GM21529 (cell line): Measurements from ENCODE around the gene WFIKKN1.

Experiments
- ATAC-seq: cut with Tn5 transposase; IDR thresholded peaks from one replicate; pipeline ENCODE4 v1.9.1; 2021; ENCODE audit not compliant: unreplicated experiment

Gene WFIKKN1

DNA sequence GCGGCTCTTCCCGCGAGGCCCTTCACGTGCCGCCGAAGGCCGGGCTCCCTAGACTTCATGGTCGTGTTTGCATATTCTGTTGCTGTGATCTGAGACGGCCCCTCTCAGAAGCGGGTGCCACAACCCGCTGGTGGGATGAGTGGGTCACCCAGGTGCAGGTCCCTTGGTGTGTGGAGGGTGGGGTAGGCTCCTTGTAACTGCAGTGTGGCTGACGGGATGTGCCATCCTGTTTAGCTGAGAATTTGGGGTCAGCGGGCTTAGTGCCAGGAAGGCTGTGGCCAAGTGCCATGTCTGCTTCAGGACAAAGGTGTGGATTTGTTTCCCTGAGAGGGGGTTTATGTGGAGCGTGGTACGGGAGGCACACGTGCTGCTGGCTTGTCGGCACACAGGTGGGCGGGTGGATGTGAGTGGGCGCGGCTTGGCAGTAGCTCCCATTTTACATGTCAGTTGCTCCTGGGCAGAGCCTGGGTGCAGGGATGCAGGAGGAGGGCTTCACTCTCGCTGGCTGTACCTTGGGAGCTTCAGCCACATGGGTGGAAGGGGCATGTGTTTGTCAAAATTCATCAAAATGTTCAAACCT lies 9.2 kb upstream of the WFIKKN1 start:
- no peak for ATAC-seq

DNA sequence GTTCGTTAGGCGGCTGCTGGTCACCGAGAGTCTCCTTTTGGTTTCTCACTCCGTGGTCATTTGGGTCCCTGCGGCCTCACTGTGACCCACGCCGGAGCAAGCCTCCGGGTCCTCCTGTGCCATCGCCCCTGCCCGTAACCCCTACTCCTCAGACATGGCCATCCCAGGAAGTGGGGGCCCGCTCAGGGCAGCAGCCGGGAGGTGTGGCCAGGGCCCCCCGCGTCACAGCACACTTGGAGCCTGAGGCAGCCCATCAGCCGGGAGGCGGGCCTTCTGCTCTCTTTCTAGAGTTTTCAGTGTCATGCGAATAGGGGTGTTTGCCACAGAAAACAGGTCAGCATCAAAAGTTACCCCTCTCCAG lies 7.9 kb upstream of the WFIKKN1 start:
- no peak for ATAC-seq

DNA sequence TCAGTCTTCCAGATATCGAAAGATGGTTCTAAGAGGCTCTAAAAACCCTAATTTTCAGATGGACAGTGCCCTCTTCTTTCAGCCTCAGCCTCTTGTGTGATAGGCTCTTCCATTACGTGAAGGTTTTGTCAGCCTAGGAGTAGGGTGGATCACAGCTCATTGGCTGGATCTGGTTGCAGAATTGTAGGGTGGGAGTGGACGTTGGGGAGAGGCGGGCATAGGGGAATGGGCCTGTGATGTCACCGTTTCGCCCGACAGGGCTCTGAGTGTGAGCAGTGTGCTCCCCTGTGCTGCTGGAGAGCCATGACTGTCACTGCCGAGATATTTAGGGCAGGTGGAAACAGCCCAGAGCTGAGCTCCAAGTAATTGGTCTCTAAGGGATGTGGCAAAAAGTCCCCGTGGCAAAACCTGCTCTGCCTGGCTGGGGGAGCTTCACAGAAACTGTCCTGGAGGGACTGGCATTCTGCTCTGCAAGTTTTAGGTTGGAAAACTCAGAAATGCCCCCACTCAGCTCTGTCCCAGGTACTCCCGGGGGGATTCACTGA lies 6.2 kb upstream of the WFIKKN1 start:
- ATAC-seq = no peak

DNA sequence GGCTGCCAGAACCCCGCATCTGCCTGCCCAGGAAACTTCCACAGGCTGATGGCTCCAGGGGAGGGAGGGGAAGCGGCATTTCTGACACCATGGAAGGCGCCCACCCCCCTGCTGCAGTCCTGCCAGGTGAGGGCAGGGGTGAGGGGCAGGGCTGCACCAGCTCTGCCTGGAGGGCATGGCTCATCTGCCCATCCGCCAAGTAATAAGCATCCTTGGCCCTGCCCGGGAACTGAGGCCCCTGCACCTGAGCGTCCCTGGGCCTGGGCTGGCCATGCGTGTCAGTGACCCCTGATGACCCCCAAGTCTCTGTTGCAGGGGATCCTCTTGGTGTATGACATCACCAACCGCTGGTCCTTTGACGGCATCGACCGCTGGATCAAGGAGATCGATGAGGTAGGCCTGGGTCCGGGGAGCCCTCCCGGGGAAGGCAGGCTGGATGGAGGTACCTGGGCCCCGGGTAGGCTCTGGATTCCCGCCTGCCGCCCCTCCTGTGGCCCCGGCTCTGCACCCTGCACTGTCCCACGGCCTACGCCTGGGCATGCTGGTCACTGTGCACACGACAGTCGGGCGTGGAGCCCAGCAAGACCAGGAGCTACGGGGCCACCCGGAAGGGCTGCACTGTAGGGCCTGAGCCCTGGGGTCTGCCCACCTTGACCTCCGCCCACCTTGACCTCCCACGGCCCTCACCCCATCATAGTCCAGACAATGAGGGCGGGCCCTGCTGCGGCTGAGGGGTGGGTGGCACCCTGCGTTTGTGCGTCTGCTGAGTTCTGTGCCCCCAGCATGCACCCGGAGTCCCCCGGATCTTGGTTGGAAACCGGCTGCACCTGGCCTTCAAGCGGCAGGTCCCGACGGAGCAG lies 5.4 kb upstream of the WFIKKN1 start:
- no peak for ATAC-seq

DNA sequence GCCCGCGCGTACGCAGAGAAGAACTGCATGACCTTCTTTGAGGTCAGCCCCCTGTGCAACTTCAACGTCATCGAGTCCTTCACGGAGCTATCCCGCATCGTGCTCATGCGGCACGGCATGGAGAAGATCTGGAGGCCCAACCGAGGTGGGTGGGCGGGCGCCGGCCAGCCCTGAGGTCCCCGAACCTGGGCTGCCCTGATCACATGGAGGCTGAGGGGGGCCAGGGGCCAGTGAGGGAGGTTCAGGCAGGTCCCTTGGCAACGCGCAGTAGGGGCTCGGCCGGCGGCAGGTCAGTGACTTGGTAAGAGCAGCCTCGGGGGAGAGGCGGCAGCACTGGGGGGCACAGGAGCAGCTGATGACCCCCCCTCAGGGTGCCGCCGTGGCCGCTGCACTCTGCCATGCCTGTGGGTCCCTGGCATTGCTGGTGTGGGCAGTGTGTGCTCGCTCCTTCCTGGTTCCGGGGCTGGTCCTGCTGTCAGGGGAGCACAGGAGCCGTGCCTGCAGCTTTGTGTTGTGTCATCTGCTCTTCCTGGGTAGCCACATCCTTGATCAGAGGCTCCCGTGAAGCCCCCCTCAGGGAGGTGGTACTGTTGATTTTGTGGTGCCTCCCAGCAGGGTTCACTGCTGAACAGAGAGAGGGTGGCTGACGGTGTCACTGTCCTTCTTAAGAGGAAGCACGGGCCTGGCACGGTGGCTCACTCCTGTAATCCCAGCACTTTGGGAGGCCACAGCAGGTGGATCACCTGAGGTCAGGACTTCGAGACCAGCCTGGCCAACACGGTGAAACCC lies 4.6 kb upstream of the WFIKKN1 start:
- ATAC-seq = no peak

DNA sequence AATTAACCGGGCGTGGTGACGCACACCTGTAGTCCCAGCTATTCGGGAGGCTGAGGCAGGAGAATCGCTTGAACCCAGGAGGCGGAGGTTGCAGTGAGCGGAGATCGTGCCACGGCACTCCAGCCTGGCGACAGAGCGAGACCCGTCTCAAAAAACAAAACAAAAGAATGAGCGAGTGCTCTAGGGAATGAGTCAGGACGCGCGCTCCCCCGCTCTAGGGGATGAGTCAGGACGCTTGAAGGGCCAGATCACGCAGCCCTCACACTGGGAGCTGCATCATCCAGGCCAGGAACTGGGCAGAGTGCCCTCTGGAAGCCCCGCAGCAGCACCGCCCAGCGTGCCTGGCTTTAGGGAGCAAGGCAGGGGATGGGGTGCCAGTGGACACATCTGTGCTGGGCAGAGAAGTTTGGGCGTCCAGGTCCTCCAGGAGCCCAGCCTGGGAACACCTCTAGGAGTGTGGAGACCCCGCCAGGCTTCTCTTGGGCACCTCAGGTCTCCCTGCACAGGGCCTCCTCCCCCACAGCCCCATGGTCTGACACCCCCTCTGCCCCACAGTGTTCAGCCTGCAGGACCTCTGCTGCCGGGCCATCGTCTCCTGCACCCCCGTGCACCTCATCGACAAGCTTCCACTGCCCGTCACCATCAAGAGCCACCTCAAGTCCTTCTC lies 3.9 kb upstream of the WFIKKN1 start:
- no peak for ATAC-seq

DNA sequence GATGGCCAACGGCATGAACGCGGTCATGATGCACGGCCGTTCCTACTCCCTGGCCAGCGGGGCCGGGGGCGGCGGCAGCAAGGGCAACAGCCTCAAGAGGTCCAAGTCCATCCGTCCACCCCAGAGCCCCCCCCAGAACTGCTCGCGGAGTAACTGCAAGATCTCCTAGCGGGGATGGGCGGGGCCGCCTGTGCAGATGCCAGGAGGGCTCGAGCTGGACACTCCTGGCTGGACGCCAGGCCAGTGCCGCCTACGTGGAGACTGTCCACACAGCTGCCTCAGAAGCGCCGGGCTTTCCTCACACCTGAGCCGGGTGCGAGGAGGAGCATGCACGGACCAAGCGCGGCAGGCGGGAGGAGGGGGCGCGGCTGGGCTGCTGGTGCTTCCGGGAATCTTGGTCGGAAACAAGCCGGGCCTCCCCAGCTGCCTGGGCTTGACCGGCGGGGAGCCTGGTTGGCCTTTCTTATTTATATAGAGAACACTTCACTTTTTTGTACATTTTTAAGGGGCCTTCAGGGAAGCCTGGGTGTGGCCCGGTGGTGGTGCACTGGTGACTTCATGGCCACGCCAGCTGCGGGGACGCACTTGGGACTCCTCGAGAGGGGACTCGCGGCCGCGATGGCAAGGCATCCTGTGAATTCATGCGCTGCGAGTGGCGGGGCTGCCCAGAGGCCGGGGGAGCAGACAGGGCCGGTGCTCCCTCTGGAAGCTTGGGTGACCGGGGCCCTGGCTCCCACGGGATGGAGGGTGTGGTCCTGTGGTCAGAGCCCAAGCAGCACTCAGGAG lies 3.1 kb upstream of the WFIKKN1 start:
- ATAC-seq = no peak

DNA sequence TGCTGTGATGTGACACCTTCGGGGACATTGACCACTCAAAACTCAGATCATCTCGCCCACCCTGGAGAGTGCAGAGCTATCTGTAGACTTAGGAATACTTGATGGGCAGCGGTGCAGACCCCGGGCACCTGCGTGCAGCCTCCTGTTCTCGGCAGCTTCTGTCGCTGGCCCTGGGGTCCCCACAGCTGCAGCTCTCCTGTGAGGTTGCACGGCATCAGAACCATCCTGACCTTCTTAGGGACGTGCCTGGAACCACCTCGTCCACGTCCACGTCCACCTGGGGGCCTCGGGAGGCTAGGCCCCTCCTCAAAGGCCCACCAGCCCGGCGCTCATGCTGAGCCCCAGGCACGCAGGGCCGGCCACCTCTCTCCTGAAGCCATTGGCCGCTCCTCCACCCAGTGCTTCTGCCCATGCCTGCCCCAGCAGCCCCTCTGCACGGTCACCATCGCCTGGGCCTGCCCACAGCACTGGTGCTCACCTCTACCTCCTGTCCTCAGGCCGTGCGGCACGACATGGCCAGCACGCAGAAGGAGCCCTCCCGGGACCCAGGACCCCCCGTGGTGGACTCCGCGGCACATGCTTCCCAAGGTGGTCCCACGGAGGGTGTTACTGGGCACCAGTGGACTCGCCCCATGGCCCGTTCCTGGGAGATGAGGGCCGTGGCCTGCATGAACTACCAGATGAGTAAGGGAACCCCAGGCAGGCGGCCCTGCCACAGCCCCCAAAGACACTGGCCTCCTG lies 2.3 kb upstream of the WFIKKN1 start:
- no peak for ATAC-seq

DNA sequence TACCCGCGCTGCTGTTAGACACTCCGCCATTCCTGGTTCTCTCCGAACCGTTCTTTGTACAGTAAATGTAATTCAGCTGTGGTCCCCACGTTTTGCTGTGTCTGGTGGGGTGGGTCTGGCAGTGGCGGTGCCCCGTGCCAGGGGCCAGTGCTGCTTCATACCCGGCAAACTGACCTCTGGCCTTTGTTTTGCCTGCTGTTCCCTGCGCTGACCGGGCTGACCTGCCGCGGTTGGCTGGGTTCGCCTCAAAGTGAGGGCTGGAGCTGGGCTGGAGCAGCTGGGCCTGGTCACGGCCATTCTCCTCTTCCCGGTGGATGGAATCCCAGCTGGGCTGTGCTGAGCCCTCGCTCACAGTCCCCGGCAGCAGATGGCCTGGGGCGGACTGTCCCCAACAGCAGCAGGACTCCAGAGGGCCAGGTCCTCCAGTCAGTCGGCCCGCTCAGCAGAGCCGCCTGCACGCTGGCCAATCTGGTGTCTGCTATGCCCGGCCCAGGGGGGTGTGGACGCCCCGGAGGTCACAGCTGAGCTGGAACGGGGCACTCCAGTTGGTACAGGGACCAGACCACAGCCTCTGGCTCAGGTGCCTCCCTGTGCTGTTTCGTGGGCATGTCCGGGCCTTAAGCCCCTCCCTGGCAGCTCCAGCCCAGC lies 1.5 kb upstream of the WFIKKN1 start:
- ATAC-seq = no peak

DNA sequence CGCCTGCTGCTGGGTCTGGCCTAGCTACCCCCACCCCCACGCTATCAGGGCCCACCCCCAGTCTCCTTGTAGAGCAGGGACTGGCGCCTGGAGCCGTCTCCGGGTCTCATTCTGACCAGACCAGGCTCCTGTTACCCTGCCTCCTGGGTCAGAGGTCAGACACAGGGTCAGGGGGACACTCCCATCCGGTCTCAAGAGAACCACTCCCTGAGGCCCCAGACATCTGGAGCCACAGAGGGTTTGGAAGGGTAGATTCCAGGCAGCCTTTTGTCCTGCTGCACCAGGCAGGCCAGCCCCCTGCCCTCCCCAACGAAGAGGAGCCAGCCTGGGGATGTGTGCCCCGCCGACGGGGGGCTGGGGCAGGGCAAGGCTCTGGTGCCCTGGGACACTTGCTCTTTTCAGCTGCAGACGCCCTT lies 944 bp upstream of the WFIKKN1 start:
- ATAC-seq = no peak

DNA sequence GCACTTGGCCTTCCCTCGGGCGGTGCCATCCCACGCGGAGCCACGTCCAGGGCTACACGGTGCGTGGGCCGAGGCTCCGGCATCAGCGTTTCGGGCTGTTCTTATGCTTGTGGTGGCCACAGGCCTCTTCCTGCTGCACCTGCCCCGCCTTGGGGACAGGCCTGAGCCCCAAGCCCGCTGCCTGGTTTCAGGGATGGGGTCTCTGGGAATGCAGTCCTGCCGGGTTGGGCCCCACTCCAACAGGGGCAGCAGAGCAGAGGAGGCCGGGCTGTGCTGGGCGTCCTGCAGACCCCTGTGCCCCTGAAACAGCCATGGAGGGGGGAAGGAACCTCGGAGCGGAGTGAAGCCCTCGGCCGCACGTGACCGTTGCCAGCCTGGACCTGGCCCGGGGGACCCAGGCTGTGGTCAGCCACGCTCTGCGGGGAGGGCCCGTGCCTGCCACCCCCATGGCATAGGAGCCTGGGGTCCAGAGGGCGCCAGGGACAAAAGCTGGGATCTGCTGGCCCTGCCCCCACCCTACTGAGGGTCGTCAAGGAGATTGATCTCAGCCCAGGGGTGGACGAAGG lies 453 bp upstream of the WFIKKN1 start:
- no peak for ATAC-seq

DNA sequence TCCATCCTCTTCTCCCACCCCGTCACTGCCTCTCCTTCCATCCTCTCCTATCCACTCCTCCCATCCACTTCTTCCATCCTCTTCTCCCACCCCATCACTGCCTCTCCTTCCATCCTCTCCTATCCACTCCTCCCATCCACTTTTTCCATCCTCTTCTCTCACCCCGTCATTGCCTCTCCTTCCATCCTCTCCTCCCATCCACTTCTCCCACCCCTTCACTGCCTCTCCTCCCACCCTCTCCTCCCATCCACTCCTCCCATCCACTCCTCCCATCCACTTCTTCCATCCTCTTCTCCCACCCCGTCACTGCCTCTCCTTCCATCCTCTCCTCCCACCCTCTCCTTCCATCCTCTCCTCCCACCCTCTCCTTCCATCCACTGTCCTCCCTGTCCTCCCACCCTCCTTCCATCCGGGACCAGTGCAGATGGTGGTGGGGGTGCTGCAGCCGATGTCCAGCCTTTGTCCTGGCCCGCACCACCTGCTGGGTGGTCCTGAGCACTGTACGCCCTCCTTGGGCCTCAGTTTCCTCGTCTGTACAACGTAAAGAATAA lies 1.1 kb downstream of the WFIKKN1 start:
- ATAC-seq = no peak

DNA sequence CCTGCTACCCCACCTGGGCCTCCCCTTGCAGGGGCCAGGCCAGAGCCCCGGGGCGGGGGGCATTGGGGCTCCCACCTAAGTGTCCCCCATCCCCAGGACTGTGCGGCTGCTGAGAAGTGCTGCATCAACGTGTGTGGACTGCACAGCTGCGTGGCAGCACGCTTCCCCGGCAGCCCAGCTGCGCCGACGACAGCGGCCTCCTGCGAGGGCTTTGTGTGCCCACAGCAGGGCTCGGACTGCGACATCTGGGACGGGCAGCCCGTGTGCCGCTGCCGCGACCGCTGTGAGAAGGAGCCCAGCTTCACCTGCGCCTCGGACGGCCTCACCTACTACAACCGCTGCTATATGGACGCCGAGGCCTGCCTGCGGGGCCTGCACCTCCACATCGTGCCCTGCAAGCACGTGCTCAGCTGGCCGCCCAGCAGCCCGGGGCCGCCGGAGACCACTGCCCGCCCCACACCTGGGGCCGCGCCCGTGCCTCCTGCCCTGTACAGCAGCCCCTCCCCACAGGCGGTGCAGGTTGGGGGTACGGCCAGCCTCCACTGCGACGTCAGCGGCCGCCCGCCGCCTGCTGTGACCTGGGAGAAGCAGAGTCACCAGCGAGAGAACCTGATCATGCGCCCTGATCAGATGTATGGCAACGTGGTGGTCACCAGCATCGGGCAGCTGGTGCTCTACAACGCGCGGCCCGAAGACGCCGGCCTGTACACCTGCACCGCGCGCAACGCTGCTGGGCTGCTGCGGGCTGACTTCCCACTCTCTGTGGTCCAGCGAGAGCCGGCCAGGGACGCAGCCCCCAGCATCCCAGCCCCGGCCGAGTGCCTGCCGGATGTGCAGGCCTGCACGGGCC lies 1.9 kb downstream of the WFIKKN1 start:
- no peak for ATAC-seq

DNA sequence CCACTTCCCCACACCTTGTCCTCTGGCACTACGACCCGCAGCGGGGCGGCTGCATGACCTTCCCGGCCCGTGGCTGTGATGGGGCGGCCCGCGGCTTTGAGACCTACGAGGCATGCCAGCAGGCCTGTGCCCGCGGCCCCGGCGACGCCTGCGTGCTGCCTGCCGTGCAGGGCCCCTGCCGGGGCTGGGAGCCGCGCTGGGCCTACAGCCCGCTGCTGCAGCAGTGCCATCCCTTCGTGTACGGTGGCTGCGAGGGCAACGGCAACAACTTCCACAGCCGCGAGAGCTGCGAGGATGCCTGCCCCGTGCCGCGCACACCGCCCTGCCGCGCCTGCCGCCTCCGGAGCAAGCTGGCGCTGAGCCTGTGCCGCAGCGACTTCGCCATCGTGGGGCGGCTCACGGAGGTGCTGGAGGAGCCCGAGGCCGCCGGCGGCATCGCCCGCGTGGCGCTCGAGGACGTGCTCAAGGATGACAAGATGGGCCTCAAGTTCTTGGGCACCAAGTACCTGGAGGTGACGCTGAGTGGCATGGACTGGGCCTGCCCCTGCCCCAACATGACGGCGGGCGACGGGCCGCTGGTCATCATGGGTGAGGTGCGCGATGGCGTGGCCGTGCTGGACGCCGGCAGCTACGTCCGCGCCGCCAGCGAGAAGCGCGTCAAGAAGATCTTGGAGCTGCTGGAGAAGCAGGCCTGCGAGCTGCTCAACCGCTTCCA lies 2.7 kb downstream of the WFIKKN1 start:
- no peak for ATAC-seq

DNA sequence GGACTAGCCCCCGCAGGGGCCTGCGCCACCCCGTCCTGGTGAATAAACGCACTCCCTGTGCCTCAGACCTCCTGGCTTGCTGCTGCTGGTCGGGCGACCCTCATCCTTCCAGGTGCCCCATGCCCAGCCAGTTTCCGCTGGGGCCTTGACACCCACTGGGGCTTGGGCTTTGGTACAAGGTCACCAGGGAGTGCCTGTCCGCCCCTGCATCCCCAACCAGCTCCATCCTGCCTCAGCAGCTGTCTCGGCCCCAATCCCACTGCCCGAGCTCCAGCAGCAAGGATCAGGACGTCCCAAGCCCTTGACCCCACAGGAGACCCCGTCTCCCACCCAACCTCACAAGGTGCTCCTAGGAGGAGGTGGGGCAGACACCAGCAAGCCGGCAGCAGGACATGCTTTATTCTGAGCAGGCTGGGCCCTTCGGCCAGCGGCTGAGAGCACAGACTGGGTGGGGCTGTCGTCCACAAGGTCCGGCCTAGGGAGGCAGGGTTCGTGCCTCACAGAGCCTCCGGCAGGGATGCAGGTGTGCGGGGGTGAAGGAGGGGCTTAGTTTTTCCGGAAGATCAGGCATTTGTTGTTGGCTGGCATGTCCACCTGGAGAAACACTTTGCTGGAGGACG lies 3.4 kb downstream of the WFIKKN1 start:
- no peak for ATAC-seq

DNA sequence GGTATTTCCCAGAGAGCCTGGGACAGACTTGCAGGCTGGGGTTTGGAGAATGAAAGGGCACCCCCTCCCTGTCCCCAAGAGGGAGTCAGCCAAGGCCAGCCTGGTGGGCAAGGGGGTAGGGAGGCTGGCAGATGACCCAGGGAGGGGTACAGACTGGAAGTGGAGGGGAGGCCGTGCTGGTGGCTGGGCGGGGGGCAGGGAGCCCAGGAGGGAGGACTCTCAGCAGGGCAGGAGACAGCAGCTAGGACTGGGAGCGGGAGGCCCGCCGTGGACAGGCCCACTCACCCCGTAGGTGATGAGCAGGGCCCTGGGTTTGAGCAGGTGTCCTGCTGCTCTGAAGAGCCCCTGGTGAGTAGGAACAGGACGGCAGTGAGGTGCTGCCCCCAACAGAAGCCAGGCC lies 4.2 kb downstream of the WFIKKN1 start:
- ATAC-seq = no peak
